ENCODE measurements around the gene SLC39A5. TPM values are rescaled to one million over a fixed set of nuclear protein-coding genes. Genes with fewer than 3 reads are reported as not detected.
"Not testable (repeated sequence)": the region's sequence is repeated elsewhere in the genome, so short reads cannot be mapped to it uniquely, and the experiment has no call there.

SLC39A5 gene
- total and polyA plus RNA-seq, 2 of the 13 experiments (the other 11 are each of a cell fraction or from before 2014, with no cell fraction given): 59.7 to 101 TPM

DNA sequence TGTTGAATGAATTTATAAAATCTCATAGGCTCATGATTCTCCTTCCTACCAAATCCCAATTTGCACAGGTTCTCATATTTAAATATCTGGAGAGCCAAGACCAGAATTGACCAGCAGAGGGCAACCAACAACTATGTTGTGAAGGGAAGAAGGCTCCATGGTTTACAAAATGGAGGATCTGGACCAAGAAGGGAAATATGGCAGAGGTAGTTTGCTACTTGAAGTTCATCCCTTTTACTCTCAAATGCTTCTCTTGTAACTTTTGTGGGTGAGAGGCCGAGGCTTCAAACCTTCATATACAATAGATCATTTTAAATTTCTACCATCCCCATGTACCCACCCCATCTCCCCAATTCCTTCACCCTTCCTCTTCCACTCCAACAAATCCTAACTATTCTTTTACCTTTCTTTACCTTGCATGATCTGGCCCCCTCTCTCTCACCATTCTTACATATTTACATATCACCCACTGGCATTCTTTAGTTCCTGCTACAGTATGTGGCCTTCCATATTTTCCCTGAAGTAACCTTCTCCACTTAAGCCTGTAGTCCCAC, 36.7 kb upstream of the SLC39A5 start (continued):
- TF ChIP-seq SAP130 (CRISPR knock-in tag; IDR thresholded peaks at IDR 0.05; ENCODE audit: low read depth): 0 out of 2 replicates have a peak, but pooled peaks have one; percentile 39
- TF ChIP-seq SMC3 (IDR thresholded peaks at IDR 0.05; ENCODE audit: low read length): peak; percentile 73
- TF ChIP-seq ZNF180 (CRISPR knock-in tag; IDR thresholded peaks at IDR 0.05; ENCODE audit: borderline replicate concordance, low read depth): no peak
- no peak for TF ChIP-seq GABPA (IDR thresholded peaks at IDR 0.05; ENCODE audit: low read depth, low read length)
- peak; percentile 25; the same call in 1 of the 2 replicates for TF ChIP-seq GABPA (CRISPR knock-in tag; IDR thresholded peaks at IDR 0.05; ENCODE audit: low read depth)
- peak; percentile 84 for TF ChIP-seq KAT8 (CRISPR knock-in tag; IDR thresholded peaks at IDR 0.05)
- TF ChIP-seq TGIF2 (CRISPR knock-in tag; IDR thresholded peaks at IDR 0.05): 0 out of 2 replicates have a peak, but pooled peaks have one; percentile 26
- TF ChIP-seq, protein P1, sequence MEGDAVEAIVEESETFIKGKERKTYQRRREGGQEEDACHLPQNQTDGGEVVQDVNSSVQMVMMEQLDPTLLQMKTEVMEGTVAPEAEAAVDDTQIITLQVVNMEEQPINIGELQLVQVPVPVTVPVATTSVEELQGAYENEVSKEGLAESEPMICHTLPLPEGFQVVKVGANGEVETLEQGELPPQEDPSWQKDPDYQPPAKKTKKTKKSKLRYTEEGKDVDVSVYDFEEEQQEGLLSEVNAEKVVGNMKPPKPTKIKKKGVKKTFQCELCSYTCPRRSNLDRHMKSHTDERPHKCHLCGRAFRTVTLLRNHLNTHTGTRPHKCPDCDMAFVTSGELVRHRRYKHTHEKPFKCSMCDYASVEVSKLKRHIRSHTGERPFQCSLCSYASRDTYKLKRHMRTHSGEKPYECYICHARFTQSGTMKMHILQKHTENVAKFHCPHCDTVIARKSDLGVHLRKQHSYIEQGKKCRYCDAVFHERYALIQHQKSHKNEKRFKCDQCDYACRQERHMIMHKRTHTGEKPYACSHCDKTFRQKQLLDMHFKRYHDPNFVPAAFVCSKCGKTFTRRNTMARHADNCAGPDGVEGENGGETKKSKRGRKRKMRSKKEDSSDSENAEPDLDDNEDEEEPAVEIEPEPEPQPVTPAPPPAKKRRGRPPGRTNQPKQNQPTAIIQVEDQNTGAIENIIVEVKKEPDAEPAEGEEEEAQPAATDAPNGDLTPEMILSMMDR (CRISPR knock-in tag; IDR thresholded peaks at IDR 0.05): peak; percentile 85
- TF ChIP-seq YY1 (IDR thresholded peaks at IDR 0.05; ENCODE audit: insufficient read depth, insufficient replicate concordance, low read depth, low read length): peak; percentile 88
- TF ChIP-seq TBP (CRISPR knock-in tag; IDR thresholded peaks at IDR 0.05): no peak
- no peak for TF ChIP-seq DR1 (CRISPR knock-in tag; IDR thresholded peaks at IDR 0.05)
- TF ChIP-seq STAG1 (CRISPR knock-in tag; IDR thresholded peaks at IDR 0.05): peak; percentile 88
- peak; percentile 24; the same call in 1 of the 2 replicates for TF ChIP-seq MEF2D (CRISPR knock-in tag; IDR thresholded peaks at IDR 0.05)
- TF ChIP-seq FOXA3 (CRISPR knock-in tag; IDR thresholded peaks at IDR 0.05): no peak
- TF ChIP-seq, protein P2, sequence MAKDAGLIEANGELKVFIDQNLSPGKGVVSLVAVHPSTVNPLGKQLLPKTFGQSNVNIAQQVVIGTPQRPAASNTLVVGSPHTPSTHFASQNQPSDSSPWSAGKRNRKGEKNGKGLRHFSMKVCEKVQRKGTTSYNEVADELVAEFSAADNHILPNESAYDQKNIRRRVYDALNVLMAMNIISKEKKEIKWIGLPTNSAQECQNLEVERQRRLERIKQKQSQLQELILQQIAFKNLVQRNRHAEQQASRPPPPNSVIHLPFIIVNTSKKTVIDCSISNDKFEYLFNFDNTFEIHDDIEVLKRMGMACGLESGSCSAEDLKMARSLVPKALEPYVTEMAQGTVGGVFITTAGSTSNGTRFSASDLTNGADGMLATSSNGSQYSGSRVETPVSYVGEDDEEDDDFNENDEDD (CRISPR knock-in tag; IDR thresholded peaks at IDR 0.05; ENCODE audit: borderline replicate concordance): no peak
- TF ChIP-seq ZZZ3 (CRISPR knock-in tag; IDR thresholded peaks at IDR 0.05; ENCODE audit: borderline replicate concordance): no peak
- TF ChIP-seq REXO4 (CRISPR knock-in tag; IDR thresholded peaks at IDR 0.05; ENCODE audit: borderline replicate concordance): no peak
- TF ChIP-seq EHMT2 (IDR thresholded peaks at IDR 0.05; ENCODE audit: borderline replicate concordance, low read depth, low read length): peak; percentile 56; the same call in 1 of the 2 replicates
- TF ChIP-seq BCL6 (CRISPR knock-in tag; IDR thresholded peaks at IDR 0.05): no peak

DNA sequence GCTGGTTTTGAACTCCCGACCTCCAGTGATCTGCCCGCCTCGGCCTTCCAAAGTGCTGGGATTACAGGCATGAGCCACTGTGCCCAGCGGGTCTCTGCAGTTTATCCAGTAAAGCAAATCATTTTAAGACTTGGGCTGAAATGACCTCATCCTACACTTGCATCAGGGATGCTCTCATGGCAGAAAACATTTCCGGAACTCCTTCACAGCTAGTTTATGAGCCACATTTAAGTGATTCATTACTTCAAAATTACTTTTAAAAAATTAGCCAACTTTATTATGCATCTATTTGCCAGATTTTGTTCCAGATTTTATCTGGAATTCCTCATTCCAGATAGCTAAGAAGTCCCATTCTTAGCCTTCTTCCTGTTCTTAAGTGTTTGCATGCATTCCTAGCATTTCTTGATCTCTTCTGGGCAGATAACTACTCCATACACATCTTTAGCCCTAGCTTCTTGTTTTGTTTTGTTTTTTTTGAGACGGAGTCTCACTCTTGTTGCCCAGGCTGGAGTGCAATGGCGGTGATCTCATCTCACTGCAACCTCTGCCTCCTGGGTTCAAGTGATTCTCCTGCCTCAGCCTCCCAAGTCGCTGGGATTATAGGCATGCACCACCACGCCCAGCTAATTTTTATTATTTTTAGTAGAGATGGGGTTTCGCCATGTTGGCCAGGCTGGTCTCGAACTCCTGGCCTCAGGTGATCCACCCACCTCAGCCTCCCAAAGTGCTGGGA, 32.9 kb upstream of the SLC39A5 start:
- intact Hi-C loops (cut with micrococcal nuclease; ENCODE audit: unreplicated experiment); H4K20me1 ChIP-seq (ENCODE audit: insufficient read depth, low read length); H3K27ac ChIP-seq (ENCODE audit: extremely low read length, insufficient read depth, low read length); CTCF ChIA-PET (ENCODE audit: low intra/inter-chr PET ratio, low total read pairs); H3K4me3 ChIP-seq (replicated peaks in 1 of 3; ENCODE audit: insufficient read depth in 1 of 3, low read depth in 2 of 3, low read length in 3 of 3); H3K4me2 ChIP-seq (ENCODE audit: low read depth, low read length); H3K4me1 ChIP-seq (ENCODE audit: insufficient read depth, low read length); BruUV-seq (replicated peaks); H3K36me3 ChIP-seq (replicated peaks in 1 of 2; ENCODE audit: control insufficient read depth in 1 of 2, insufficient read depth in 2 of 2, low read length in 2 of 2); H3K27me3 ChIP-seq (ENCODE audit: control insufficient read depth in 1 of 2, insufficient read depth in 2 of 2, low read length in 2 of 2); H3K9ac ChIP-seq (ENCODE audit: insufficient read depth, low read depth, low read length); FAIRE-seq; DNase-seq (ENCODE audit: low spot score); H2AFZ ChIP-seq (ENCODE audit: low read length); ATAC-seq; H3K79me2 ChIP-seq (ENCODE audit: insufficient read depth, low read length); H3K9me3 ChIP-seq (ENCODE audit: low read length): not testable (repeated sequence)
- in situ Hi-C loops (cut with HindIII; ENCODE audit: extremely low pct_ligation_motif_present, low pct_unique_long_range_greater_than_20kb): loop anchor here (10.0 kb wide), 1 partner anchor 268 kb away; the partner anchor contains the start of gene SPRYD4
- 73% methylated on average over 11 of the region's 11 CpGs for WGBS (ENCODE audit: low lambda C conversion rate)
- POLR2A ChIA-PET: interaction anchor here (1.5 kb wide), 1 partner anchor 9 kb away, joined by 3 read pairs; no protein-coding TSS in a partner anchor

Data from HepG2 (cell line).